PC-3 (cell line): ENCODE measurements around the gene COX6A2. TPM values are rescaled to one million over a fixed set of nuclear protein-coding genes. Genes with fewer than 3 reads are reported as not detected.

ENCODE experiments used
- ATAC-seq: fragments of 200-7000 bp; cut with Tn5 transposase; 2 replicates; pipeline ENCODE4 v1.9.1; 2020; ENCODE audit warnings: mild to moderate bottlenecking, moderate library complexity
- BruUV-seq: library from RNA; stranded (reverse); fragments of 400-500 nt; replicated peaks from 2 replicates; lab custom pipeline; 2021; lab: Mats Ljungman, UMichigan
- CTCF ChIA-PET: fragments of 300-600 bp; sonication (Branson Sonifier 250); formaldehyde crosslinking; loops from one replicate; lab custom pipeline; 2022; ENCODE audit warnings: antibody characterized with exemption; lab: Charles Lee
- POLR2A ChIA-PET: fragments of 300-600 bp; sonication (Branson Sonifier 250); formaldehyde crosslinking; loops from one replicate; lab custom pipeline; 2022; ENCODE audit warnings: antibody characterized with exemption; ENCODE audit not compliant: unreplicated experiment; lab: Charles Lee
- DNase-seq: peaks from one replicate; pipeline ENCODE4 v3.0.0-alpha.2; 2015
- H2AFZ ChIP-seq: fragments of 300-600 bp; sonication (generic); 2 replicates; pipeline ENCODE4 v1.6.0; 2016; ENCODE audit warnings: antibody characterized with exemption, low read length
- H3F3A ChIP-seq: fragments of 300-600 bp; sonication (generic); one replicate; pipeline ENCODE4 v1.6.0; 2017; ENCODE audit warnings: antibody characterized with exemption, low read length, control low read depth, mild to moderate bottlenecking; ENCODE audit not compliant: unreplicated experiment
- H3K27ac ChIP-seq: fragments of 300-600 bp; sonication (generic); 2 replicates; pipeline ENCODE4 v1.5.1; 2016; ENCODE audit warnings: mild to moderate bottlenecking, low read length
- H3K27me3 ChIP-seq: fragments of 300-600 bp; sonication (generic); 2 replicates; pipeline ENCODE4 v1.6.1; 2016; ENCODE audit warnings: low read length, mixed read lengths
- H3K36me3 ChIP-seq: fragments of 300-600 bp; sonication (generic); 2 replicates; pipeline ENCODE4 v1.6.1; 2016; ENCODE audit warnings: low read depth, mixed run types, low read length, mixed read lengths
- H3K4me1 ChIP-seq: fragments of 300-600 bp; sonication (generic); 2 replicates; pipeline ENCODE4 v1.5.1; 2016; ENCODE audit warnings: low read length; ENCODE audit not compliant: insufficient read depth
- H3K4me2 ChIP-seq: fragments of 300-600 bp; sonication (generic); 2 replicates; pipeline ENCODE4 v1.6.0; 2016; ENCODE audit warnings: low read length
- H3K4me3 ChIP-seq: fragments of 300-600 bp; sonication (generic); 2 replicates; pipeline ENCODE4 v1.5.1; 2016; ENCODE audit warnings: mild to moderate bottlenecking, low read length, mixed read lengths
- H3K79me2 ChIP-seq: fragments of 300-600 bp; sonication (generic); 2 replicates; pipeline ENCODE4 v1.6.1; 2017; ENCODE audit warnings: low read length, mixed read lengths
- H3K9ac ChIP-seq: fragments of 300-600 bp; sonication (generic); 2 replicates; pipeline ENCODE4 v1.6.0; 2016; ENCODE audit warnings: mild to moderate bottlenecking, low read length
- H3K9me2 ChIP-seq: fragments of 300-600 bp; sonication (generic); replicated peaks from 2 replicates; pipeline ENCODE4 v1.6.1; 2016; ENCODE audit warnings: mixed run types, low read length, mixed read lengths
- H3K9me3 ChIP-seq: fragments of 300-600 bp; sonication (generic); 2 replicates; pipeline ENCODE4 v1.6.1; 2016; ENCODE audit warnings: low read length, mixed read lengths
- H4K20me1 ChIP-seq: fragments of 300-600 bp; sonication (generic); 2 replicates; pipeline ENCODE4 v1.6.1; 2016; ENCODE audit warnings: low read length, mixed read lengths
- EZH2 ChIP-seq: fragments of 300-600 bp; sonication (generic); IDR thresholded peaks from one replicate; pipeline ENCODE4 v1.6.1; 2017; ENCODE audit warnings: antibody characterized with exemption, mild to moderate bottlenecking, low read length; ENCODE audit not compliant: unreplicated experiment
- EZH2phosphoT487 ChIP-seq: fragments of 300-600 bp; sonication (generic); IDR thresholded peaks from 2 replicates; pipeline ENCODE4 v1.6.1; 2018; ENCODE audit warnings: mild to moderate bottlenecking, antibody characterized with exemption, low read length, borderline replicate concordance
- intact Hi-C: fragments of 100-400 bp; cut with micrococcal nuclease; formaldehyde crosslinking; loops from 2 replicates; pipeline ENCODE4 v1.9.0; 2023
- total RNA-seq: library from RNA; depleted of rRNA; stranded (reverse); fragments of >200 nt; gene quantifications from 2 replicates; pipeline ENCODE4 v1.2.3, GENCODE V29; 2014
- TF ChIP-seq, protein P1 (sequence below): fragments of 300-600 bp; sonication (generic); conservative IDR thresholded peaks from 2 replicates; pipeline ENCODE4 v1.5.1; 2017; ENCODE audit warnings: antibody characterized with exemption, low read depth, mild to moderate bottlenecking, low read length

COX6A2 gene
- total RNA-seq, 1 experiment from 2014 or later = not detected

DNA sequence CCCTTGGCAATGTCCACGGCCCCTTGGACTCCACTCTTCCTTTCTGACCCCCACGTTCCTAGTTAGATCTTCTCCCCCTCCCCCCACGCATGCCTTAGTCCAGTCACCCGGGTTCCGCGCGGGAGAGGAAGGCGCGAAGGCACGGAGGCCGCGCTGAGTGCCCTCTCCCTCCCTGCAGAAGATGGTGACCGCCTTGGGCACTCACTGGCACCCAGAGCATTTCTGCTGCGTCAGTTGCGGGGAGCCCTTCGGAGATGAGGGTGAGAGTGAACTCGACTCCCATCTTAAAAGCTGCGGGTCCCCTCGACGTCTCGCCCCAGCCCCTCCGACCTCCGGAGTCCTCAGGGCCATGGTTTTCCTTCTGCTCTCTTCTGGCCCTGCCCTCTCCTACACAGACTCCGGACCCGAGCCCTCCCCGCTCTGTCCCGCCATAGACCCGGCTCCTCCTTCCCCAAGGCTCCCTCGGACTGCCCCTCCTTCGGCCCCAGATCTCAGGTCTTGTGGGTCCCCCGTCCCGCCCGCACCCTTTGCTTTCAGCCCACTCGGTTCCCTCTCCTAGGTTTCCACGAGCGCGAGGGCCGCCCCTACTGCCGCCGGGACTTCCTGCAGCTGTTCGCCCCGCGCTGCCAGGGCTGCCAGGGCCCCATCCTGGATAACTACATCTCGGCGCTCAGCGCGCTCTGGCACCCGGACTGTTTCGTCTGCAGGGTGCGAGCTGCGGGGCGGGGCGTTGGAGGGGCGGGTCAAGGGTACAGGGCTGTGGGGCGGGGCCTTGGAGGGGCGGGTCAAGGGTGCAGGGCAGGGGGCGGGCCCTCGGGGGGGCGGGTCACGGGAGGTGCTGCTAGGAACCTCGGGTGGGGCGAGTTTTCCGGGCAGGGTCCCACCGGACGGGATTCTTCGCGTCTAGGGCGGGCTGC is 48.4 kb upstream of the COX6A2 start:
- no peak for DNase-seq
- no peaks in the 10 kb centered on the region for H3F3A ChIP-seq
- CTCF ChIA-PET = no interaction called here
- no peak overlapping the region for H3K4me3 ChIP-seq
- POLR2A ChIA-PET = no interaction called here
- H3K79me2 ChIP-seq = no peaks in the 10 kb centered on the region
- H3K4me1 ChIP-seq = no peaks in the 10 kb centered on the region; the same call in 1 of the 2 replicates
- BruUV-seq = no TSS peak
- intact Hi-C loops = no loop called here
- no peak overlapping the region for H2AFZ ChIP-seq
- H3K9me3 ChIP-seq = no peaks in the 10 kb centered on the region
- H3K9ac ChIP-seq = no peak overlapping the region
- ATAC-seq = no peak
- no peak overlapping the region for H3K27ac ChIP-seq
- no peaks in the 10 kb centered on the region for H3K36me3 ChIP-seq
- TF ChIP-seq EZH2 (no peak), EZH2phosphoT487 (no peak)
- TF ChIP-seq, protein P1, sequence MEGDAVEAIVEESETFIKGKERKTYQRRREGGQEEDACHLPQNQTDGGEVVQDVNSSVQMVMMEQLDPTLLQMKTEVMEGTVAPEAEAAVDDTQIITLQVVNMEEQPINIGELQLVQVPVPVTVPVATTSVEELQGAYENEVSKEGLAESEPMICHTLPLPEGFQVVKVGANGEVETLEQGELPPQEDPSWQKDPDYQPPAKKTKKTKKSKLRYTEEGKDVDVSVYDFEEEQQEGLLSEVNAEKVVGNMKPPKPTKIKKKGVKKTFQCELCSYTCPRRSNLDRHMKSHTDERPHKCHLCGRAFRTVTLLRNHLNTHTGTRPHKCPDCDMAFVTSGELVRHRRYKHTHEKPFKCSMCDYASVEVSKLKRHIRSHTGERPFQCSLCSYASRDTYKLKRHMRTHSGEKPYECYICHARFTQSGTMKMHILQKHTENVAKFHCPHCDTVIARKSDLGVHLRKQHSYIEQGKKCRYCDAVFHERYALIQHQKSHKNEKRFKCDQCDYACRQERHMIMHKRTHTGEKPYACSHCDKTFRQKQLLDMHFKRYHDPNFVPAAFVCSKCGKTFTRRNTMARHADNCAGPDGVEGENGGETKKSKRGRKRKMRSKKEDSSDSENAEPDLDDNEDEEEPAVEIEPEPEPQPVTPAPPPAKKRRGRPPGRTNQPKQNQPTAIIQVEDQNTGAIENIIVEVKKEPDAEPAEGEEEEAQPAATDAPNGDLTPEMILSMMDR = no peak
- no peaks in the 10 kb centered on the region for H4K20me1 ChIP-seq
- no peaks in the 10 kb centered on the region for H3K27me3 ChIP-seq
- H3K4me2 ChIP-seq = no peak overlapping the region
- H3K9me2 ChIP-seq = no peaks in the 10 kb centered on the region

DNA sequence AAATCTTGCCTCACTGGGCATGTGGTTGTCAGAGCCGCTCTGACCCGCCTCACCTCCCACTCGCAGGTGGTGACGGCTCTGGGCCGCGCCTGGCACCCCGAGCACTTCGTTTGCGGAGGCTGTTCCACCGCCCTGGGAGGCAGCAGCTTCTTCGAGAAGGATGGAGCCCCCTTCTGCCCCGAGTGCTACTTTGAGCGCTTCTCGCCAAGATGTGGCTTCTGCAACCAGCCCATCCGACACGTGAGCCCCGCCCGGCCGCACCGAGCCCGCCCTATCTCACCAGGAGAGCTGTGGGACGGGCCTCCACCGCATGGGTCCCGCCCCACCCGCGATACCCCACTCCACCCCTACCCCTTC is 47.8 kb upstream of the COX6A2 start:
- Histone ChIP-seq H3K79me2 (no peaks in the 10 kb centered on the region), H3K4me2 (no peak overlapping the region), H4K20me1 (no peaks in the 10 kb centered on the region), H3K9me3 (no peaks in the 10 kb centered on the region), H3K9ac (no peak overlapping the region), H3K4me3 (no peak overlapping the region), H3K4me1 (no peaks in the 10 kb centered on the region; the same call in 1 of the 2 replicates), H3F3A (no peaks in the 10 kb centered on the region), H3K27ac (no peak overlapping the region), H3K9me2 (no peaks in the 10 kb centered on the region), H3K27me3 (no peaks in the 10 kb centered on the region), H3K36me3 (no peaks in the 10 kb centered on the region), H2AFZ (no peak overlapping the region)
- intact Hi-C loops = no loop called here
- no TSS peak for BruUV-seq
- ATAC-seq (no peak), DNase-seq (no peak)
- TF ChIP-seq EZH2 (no peak), EZH2phosphoT487 (no peak)
- TF ChIP-seq, protein P1 = no peak
- ChIA-PET POLR2A (no interaction called here), CTCF (no interaction called here)
